ENCODE measurements around the gene AGAP1. TPM values are rescaled to one million over a fixed set of nuclear protein-coding genes. Genes with fewer than 3 reads are reported as not detected.

Gene AGAP1
- total and polyA plus RNA-seq, 2 donors (not counting 3 experiments of a cell fraction or from before 2014, with no cell fraction given) = 10.2 to 20.9 TPM

GRCh38 chr2:235909358-235909757, 415.5 kb downstream of the AGAP1 start:
- Histone ChIP-seq H4K20me1 (replicated peaks; ENCODE audit: control insufficient read depth, extremely low read depth, insufficient read depth, low read length) (no peaks in the 10 kb centered on the region), H3K79me2 (ENCODE audit: control insufficient read depth, insufficient read depth, low read length) (no peaks in the 10 kb centered on the region), H3K36me3 (ENCODE audit: control insufficient read depth in 2 of 2, extremely low read depth in 1 of 2, insufficient read depth in 2 of 2, low read length in 2 of 2) (no peaks in the 10 kb centered on the region), H3K27ac (ENCODE audit: insufficient read depth, low read depth, low read length) (no peak overlapping the region), H3K4me3 (replicated peaks in 1 of 3; ENCODE audit: insufficient read depth in 1 of 3, low read depth in 1 of 3, low read length in 3 of 3) (no peak overlapping the region), H3K27me3 (ENCODE audit: control insufficient read depth in 2 of 2, insufficient read depth in 2 of 2, low read length in 2 of 2) (no peaks in the 10 kb centered on the region), H3K9me1 (replicated peaks; ENCODE audit: control insufficient read depth, extremely low read depth, insufficient read depth, low read length) (no peaks in the 10 kb centered on the region), H3K9ac (replicated peaks; ENCODE audit: extremely low read depth, insufficient read depth, low read length) (no peak overlapping the region), H3K9me3 (replicated peaks; ENCODE audit: control insufficient read depth, insufficient read depth, low read length) (no peaks in the 10 kb centered on the region), H3K4me2 (ENCODE audit: insufficient read depth, low read length) (no peak overlapping the region), H3K4me1 (ENCODE audit: control insufficient read depth, extremely low read depth, insufficient read depth, low read length) (no peaks in the 10 kb centered on the region), H2AFZ (ENCODE audit: low read depth, low read length) (no peak overlapping the region)
- ChIA-PET POLR2A (no interaction called here), CTCF (no interaction called here)
- no TSS peak for BruUV-seq (replicated peaks)
- dilution Hi-C loops (cut with MboI; ENCODE audit: extremely low pct_ligation_motif_present, low sequenced_read_pairs) (no loop called here), intact Hi-C loops (cut with micrococcal nuclease) (no loop called here)
- TF ChIP-seq MAX (IDR thresholded peaks at IDR 0.05; ENCODE audit: insufficient read depth, insufficient read length) (no peak), MYC (IDR thresholded peaks at IDR 0.05; ENCODE audit: low read depth, low read length) (no peak), FOS (IDR thresholded peaks at IDR 0.05; ENCODE audit: borderline replicate concordance, insufficient read depth, low read length) (no peak), POLR2A (IDR thresholded peaks at IDR 0.05; ENCODE audit: low read depth, low read length) (no peak), JUN (IDR thresholded peaks at IDR 0.05; ENCODE audit: borderline replicate concordance, insufficient read depth, insufficient read length, low read depth) (no peak), EZH2 (IDR thresholded peaks at IDR 0.05; ENCODE audit: borderline replicate concordance, low read depth, low read length, severe bottlenecking) (no peak), POLR2AphosphoS5 (IDR thresholded peaks at IDR 0.05; ENCODE audit: insufficient read depth, low read depth, low read length) (no peak), CTCF (IDR thresholded peaks at IDR 0.05; ENCODE audit: extremely low read depth in 1 of 2, insufficient read depth in 1 of 2, low read depth in 1 of 2, low read length in 2 of 2) (no peak), GATA2 (IDR thresholded peaks at IDR 0.05; ENCODE audit: insufficient read depth, insufficient read length, low read depth, low read length) (no peak)
- no peak for FAIRE-seq
- no peak for DNase-seq (ENCODE audit: low read depth, low spot score)

All from endothelial cell of umbilical vein (primary cell).